GM23338 (cell line): ENCODE measurements around the gene APOL2. TPM values are rescaled to one million over a fixed set of nuclear protein-coding genes. Genes with fewer than 3 reads are reported as not detected.

Source experiments
- ATAC-seq: fragments of 200-7000 bp; cut with Tn5 transposase; 3 replicates; pipeline ENCODE4 v1.9.1; 2020
- DNase-seq: peaks from one replicate; pipeline ENCODE4 v3.0.0-alpha.2; 2015; ENCODE audit warnings: low spot score
- H2AFZ ChIP-seq: fragments of 200-600 bp; sonication (generic); 2 replicates; pipeline ENCODE4 v1.8.0; 2016; ENCODE audit warnings: antibody characterized with exemption, mild to moderate bottlenecking, moderate library complexity
- H3F3A ChIP-seq: fragments of 200-600 bp; sonication (generic); replicated peaks from 2 replicates; pipeline ENCODE4 v1.8.0; 2017; ENCODE audit warnings: antibody characterized with exemption, mixed run types, low read depth
- H3K27ac ChIP-seq: fragments of 200-600 bp; sonication (generic); 2 replicates; pipeline ENCODE4 v1.6.1; 2016; ENCODE audit warnings: low read depth
- H3K27me3 ChIP-seq: fragments of 200-600 bp; sonication (generic); 2 replicates; pipeline ENCODE4 v1.8.0; 2016; ENCODE audit warnings: mild to moderate bottlenecking, mixed run types, moderate library complexity; ENCODE audit not compliant: insufficient read depth
- H3K36me3 ChIP-seq: fragments of 200-600 bp; sonication (generic); 2 replicates; pipeline ENCODE4 v1.8.0; 2016; ENCODE audit warnings: mild to moderate bottlenecking; ENCODE audit not compliant: insufficient read depth
- H3K4me1 ChIP-seq: fragments of 200-600 bp; sonication (generic); 2 replicates; pipeline ENCODE4 v1.8.0; 2016; ENCODE audit warnings: mild to moderate bottlenecking, moderate library complexity; ENCODE audit not compliant: insufficient read depth
- H3K4me2 ChIP-seq: fragments of 200-600 bp; sonication (generic); 2 replicates; pipeline ENCODE4 v1.7.1; 2017; ENCODE audit warnings: mixed run types
- H3K4me3 ChIP-seq: fragments of 200-600 bp; sonication (generic); 2 replicates; pipeline ENCODE4 v1.6.1; 2016; ENCODE audit warnings: mixed run types
- H3K79me2 ChIP-seq: fragments of 200-600 bp; sonication (generic); replicated peaks from 2 replicates; pipeline ENCODE4 v1.8.0; 2017; ENCODE audit warnings: mild to moderate bottlenecking; ENCODE audit not compliant: insufficient read depth
- H3K9me2 ChIP-seq: fragments of 200-600 bp; sonication (generic); 2 replicates; pipeline ENCODE4 v1.8.0; 2017; ENCODE audit not compliant: insufficient read depth
- H4K20me1 ChIP-seq: fragments of 200-600 bp; sonication (generic); replicated peaks from 2 replicates; pipeline ENCODE4 v1.8.0; 2017; ENCODE audit warnings: mild to moderate bottlenecking; ENCODE audit not compliant: insufficient read depth
- H3K27ac Mint-ChIP-seq: 2 replicates; pipeline ENCODE4 v1.8.0; 2020; ENCODE audit warnings: inconsistent platforms, mild to moderate bottlenecking, moderate library complexity, mixed read lengths
- H3K27me3 Mint-ChIP-seq: 3 replicates; pipeline ENCODE4 v1.8.0; 2022; ENCODE audit warnings: low read depth, mild to moderate bottlenecking, moderate library complexity, mixed read lengths, inconsistent platforms; ENCODE audit not compliant: insufficient read depth, poor library complexity
- H3K36me3 Mint-ChIP-seq: 3 replicates; pipeline ENCODE4 v1.8.0; 2021; ENCODE audit warnings: low read depth, mild to moderate bottlenecking, inconsistent platforms, moderate library complexity, mixed read lengths
- H3K4me1 Mint-ChIP-seq: 3 replicates; pipeline ENCODE4 v1.8.0; 2020; ENCODE audit warnings: mild to moderate bottlenecking, inconsistent platforms, mixed read lengths
- H3K4me3 Mint-ChIP-seq: 3 replicates; pipeline ENCODE4 v1.8.0; 2021; ENCODE audit warnings: moderate library complexity, mild to moderate bottlenecking, inconsistent platforms, mixed read lengths
- H3K9me3 Mint-ChIP-seq: 3 replicates; pipeline ENCODE4 v1.8.0; 2020; ENCODE audit warnings: moderate library complexity, mild to moderate bottlenecking, inconsistent platforms, mixed read lengths
- CREB1 ChIP-seq: fragments of 250-450 bp; sonication (Bioruptor Pico); IDR thresholded peaks from 2 replicates; pipeline ENCODE4 v1.5.0; 2020; ENCODE audit warnings: low read depth, mild to moderate bottlenecking, moderate library complexity
- EZH2 ChIP-seq: fragments of 200-600 bp; sonication (generic); IDR thresholded peaks from one replicate; pipeline ENCODE4 v1.8.0; 2017; ENCODE audit warnings: antibody characterized with exemption, mild to moderate bottlenecking, low read depth; ENCODE audit not compliant: unreplicated experiment
- EZH2phosphoT487 ChIP-seq: fragments of 200-600 bp; sonication (generic); IDR thresholded peaks from one replicate; pipeline ENCODE4 v1.8.1; 2018; ENCODE audit warnings: antibody characterized with exemption; ENCODE audit not compliant: unreplicated experiment
- JUNB ChIP-seq: IDR thresholded peaks from one replicate; pipeline ENCODE4 v1.6.1; 2016; ENCODE audit warnings: antibody characterized with exemption; ENCODE audit not compliant: unreplicated experiment
- NANOG ChIP-seq: IDR thresholded peaks from 2 replicates; pipeline ENCODE4 v1.6.1; 2016; ENCODE audit warnings: antibody characterized with exemption, borderline replicate concordance
- POLR2AphosphoS5 ChIP-seq: IDR thresholded peaks from 2 replicates; pipeline ENCODE4 v1.6.1; 2016; ENCODE audit warnings: antibody characterized with exemption, low read depth
- STAT1 ChIP-seq: IDR thresholded peaks from one replicate; pipeline ENCODE4 v1.6.1; 2016; ENCODE audit warnings: antibody characterized with exemption; ENCODE audit not compliant: unreplicated experiment
- ZNF114 ChIP-seq: fragments of 250-450 bp; sonication (Bioruptor Pico); IDR thresholded peaks from 2 replicates; pipeline ENCODE4 v1.5.0; 2020; ENCODE audit warnings: mild to moderate bottlenecking, moderate library complexity
- ZNF331 ChIP-seq: fragments of 250-450 bp; sonication (Bioruptor Pico); IDR thresholded peaks from 2 replicates; pipeline ENCODE4 v1.5.0; 2020; ENCODE audit warnings: low read depth, mild to moderate bottlenecking, moderate library complexity
- polyA plus RNA-seq: library from polyadenylated mRNA; unstranded; fragments of >200 nt; fragmentation: Nextera tagmentation; extraction: Ambion mirVana; gene quantifications from 2 replicates; pipeline ENCODE4 v1.2.1, GENCODE V29; 2016
- total RNA-seq: library from RNA; depleted of rRNA; stranded (reverse); fragments of >200 nt; shearing (Covaris generic); gene quantifications from 2 replicates; pipeline ENCODE4 v1.2.3, GENCODE V29; 2014
- TF ChIP-seq, protein P1 (sequence below): IDR thresholded peaks from 2 replicates; pipeline ENCODE4 v1.6.1; 2016; ENCODE audit warnings: antibody characterized with exemption
- TF ChIP-seq, protein P2 (sequence below): fragments of 250-450 bp; sonication (Bioruptor Pico); IDR thresholded peaks from 2 replicates; pipeline ENCODE4 v1.5.0; 2020; ENCODE audit warnings: mild to moderate bottlenecking, moderate library complexity
- TF ChIP-seq, protein P3 (sequence below), 2 experiments: fragments of 200-600 bp in 1 of 2; sonication (generic) in 1 of 2; conservative IDR thresholded peaks; 2 replicates each; pipeline versions ENCODE4 v1.5.1 to v1.6.1; 2016 to 2017; ENCODE audit warnings: antibody characterized with exemption in 2 of 2, low read depth in 2 of 2, mild to moderate bottlenecking in 2 of 2, moderate library complexity in 1 of 2

The APOL2 gene
- total and polyA plus RNA-seq, 2 experiments from 2014 or later: 5.5 to 10.4 TPM

DNA sequence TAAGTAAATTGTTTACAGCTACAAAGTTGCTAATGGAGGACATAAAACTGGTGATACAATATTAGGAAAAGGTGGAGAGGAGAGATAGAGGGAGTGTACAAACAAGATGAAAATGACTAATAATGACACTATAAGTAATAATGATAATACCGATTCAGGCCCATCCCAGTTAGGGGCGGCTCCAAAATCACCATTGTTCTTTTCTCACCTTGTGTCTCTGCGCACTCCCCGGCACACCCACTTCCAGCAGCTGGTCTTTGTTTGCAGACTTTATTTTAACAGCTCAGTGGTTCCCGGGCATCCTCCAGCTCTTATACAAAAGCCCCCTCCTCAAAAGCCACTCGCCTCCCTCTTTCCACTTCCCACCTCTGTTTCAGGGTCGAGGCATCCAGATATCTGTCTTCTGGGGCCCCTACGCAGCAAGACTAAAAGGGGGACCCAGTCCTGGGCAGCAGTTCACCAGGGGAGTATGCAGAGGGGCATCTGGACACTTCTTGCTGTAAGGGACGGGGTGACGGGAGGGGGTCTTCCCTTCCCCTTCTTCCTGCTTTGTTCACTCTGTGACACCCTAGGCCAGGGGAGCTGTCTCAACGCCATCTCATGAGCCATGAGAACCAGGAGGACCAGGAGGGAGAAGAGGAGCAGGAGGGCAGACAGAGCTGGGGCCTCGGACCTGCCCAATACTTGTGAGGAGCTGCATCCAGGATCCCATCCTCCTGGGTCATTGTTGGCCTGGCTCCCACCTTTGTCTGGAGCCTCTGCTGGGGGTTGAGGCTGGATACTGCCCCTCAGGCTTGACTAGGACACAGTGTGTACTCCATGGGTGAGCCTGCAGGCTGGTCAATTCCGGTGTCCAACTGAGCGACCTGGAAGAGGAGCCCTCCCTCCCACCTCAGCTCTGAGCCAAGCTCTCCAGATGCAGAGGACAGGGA lies 2.7 kb downstream of the APOL2 start:
- no peak for ATAC-seq
- Histone ChIP-seq H3K4me1 (peaks cover 8% of the 10 kb centered on the region), H4K20me1 (no peaks in the 10 kb centered on the region), H3F3A (no peaks in the 10 kb centered on the region), H3K79me2 (no peaks in the 10 kb centered on the region; the same call in 1 of the 2 replicates), H3K27ac (no peak overlapping the region), H3K4me2 (no peak overlapping the region), H2AFZ (no peak overlapping the region), H3K9me2 (no peaks in the 10 kb centered on the region), H3K27me3 (no peaks in the 10 kb centered on the region), H3K4me3 (no peak overlapping the region), H3K36me3 (no peaks in the 10 kb centered on the region)
- peaks cover 14% of the 10 kb centered on the region for H3K27me3 Mint-ChIP-seq
- no peak for TF ChIP-seq ZNF114 (CRISPR knock-in tag)
- TF ChIP-seq, protein P1, sequence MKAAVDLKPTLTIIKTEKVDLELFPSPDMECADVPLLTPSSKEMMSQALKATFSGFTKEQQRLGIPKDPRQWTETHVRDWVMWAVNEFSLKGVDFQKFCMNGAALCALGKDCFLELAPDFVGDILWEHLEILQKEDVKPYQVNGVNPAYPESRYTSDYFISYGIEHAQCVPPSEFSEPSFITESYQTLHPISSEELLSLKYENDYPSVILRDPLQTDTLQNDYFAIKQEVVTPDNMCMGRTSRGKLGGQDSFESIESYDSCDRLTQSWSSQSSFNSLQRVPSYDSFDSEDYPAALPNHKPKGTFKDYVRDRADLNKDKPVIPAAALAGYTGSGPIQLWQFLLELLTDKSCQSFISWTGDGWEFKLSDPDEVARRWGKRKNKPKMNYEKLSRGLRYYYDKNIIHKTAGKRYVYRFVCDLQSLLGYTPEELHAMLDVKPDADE: no peak
- TF ChIP-seq EZH2: no peak
- TF ChIP-seq, protein P2, sequence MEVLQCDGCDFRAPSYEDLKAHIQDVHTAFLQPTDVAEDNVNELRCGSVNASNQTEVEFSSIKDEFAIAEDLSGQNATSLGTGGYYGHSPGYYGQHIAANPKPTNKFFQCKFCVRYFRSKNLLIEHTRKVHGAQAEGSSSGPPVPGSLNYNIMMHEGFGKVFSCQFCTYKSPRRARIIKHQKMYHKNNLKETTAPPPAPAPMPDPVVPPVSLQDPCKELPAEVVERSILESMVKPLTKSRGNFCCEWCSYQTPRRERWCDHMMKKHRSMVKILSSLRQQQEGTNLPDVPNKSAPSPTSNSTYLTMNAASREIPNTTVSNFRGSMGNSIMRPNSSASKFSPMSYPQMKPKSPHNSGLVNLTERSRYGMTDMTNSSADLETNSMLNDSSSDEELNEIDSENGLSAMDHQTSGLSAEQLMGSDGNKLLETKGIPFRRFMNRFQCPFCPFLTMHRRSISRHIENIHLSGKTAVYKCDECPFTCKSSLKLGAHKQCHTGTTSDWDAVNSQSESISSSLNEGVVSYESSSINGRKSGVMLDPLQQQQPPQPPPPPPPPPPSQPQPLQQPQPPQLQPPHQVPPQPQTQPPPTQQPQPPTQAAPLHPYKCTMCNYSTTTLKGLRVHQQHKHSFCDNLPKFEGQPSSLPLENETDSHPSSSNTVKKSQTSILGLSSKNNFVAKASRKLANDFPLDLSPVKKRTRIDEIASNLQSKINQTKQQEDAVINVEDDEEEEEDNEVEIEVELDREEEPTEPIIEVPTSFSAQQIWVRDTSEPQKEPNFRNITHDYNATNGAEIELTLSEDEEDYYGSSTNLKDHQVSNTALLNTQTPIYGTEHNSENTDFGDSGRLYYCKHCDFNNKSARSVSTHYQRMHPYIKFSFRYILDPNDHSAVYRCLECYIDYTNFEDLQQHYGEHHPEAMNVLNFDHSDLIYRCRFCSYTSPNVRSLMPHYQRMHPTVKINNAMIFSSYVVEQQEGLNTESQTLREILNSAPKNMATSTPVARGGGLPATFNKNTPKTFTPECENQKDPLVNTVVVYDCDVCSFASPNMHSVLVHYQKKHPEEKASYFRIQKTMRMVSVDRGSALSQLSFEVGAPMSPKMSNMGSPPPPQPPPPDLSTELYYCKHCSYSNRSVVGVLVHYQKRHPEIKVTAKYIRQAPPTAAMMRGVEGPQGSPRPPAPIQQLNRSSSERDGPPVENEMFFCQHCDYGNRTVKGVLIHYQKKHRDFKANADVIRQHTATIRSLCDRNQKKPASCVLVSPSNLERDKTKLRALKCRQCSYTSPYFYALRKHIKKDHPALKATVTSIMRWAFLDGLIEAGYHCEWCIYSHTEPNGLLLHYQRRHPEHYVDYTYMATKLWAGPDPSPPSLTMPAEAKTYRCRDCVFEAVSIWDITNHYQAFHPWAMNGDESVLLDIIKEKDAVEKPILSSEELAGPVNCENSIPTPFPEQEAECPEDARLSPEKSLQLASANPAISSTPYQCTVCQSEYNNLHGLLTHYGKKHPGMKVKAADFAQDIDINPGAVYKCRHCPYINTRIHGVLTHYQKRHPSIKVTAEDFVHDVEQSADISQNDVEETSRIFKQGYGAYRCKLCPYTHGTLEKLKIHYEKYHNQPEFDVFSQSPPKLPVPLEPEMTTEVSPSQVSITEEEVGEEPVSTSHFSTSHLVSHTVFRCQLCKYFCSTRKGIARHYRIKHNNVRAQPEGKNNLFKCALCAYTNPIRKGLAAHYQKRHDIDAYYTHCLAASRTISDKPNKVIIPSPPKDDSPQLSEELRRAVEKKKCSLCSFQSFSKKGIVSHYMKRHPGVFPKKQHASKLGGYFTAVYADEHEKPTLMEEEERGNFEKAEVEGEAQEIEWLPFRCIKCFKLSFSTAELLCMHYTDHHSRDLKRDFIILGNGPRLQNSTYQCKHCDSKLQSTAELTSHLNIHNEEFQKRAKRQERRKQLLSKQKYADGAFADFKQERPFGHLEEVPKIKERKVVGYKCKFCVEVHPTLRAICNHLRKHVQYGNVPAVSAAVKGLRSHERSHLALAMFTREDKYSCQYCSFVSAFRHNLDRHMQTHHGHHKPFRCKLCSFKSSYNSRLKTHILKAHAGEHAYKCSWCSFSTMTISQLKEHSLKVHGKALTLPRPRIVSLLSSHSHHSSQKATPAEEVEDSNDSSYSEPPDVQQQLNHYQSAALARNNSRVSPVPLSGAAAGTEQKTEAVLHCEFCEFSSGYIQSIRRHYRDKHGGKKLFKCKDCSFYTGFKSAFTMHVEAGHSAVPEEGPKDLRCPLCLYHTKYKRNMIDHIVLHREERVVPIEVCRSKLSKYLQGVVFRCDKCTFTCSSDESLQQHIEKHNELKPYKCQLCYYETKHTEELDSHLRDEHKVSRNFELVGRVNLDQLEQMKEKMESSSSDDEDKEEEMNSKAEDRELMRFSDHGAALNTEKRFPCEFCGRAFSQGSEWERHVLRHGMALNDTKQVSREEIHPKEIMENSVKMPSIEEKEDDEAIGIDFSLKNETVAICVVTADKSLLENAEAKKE (CRISPR knock-in tag): no peak
- no peak for TF ChIP-seq POLR2AphosphoS5
- TF ChIP-seq ZNF331 (CRISPR knock-in tag): no peak
- no peak for TF ChIP-seq JUNB
- no peak for TF ChIP-seq NANOG
- no peak for TF ChIP-seq STAT1
- TF ChIP-seq CREB1 (CRISPR knock-in tag): no peak
- TF ChIP-seq, protein P3, sequence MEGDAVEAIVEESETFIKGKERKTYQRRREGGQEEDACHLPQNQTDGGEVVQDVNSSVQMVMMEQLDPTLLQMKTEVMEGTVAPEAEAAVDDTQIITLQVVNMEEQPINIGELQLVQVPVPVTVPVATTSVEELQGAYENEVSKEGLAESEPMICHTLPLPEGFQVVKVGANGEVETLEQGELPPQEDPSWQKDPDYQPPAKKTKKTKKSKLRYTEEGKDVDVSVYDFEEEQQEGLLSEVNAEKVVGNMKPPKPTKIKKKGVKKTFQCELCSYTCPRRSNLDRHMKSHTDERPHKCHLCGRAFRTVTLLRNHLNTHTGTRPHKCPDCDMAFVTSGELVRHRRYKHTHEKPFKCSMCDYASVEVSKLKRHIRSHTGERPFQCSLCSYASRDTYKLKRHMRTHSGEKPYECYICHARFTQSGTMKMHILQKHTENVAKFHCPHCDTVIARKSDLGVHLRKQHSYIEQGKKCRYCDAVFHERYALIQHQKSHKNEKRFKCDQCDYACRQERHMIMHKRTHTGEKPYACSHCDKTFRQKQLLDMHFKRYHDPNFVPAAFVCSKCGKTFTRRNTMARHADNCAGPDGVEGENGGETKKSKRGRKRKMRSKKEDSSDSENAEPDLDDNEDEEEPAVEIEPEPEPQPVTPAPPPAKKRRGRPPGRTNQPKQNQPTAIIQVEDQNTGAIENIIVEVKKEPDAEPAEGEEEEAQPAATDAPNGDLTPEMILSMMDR (conservative IDR thresholded peaks at IDR 0.05; ENCODE audit: low read depth in 2 of 2): no peak
- no peak for TF ChIP-seq EZH2phosphoT487
- no peak overlapping the region for H3K4me3 Mint-ChIP-seq
- peaks cover 4% of the 10 kb centered on the region for H3K9me3 Mint-ChIP-seq
- peaks cover 22% of the 10 kb centered on the region for H3K4me1 Mint-ChIP-seq
- no peak overlapping the region; the same call in 1 of the 2 replicates for H3K27ac Mint-ChIP-seq
- peaks cover 16% of the 10 kb centered on the region for H3K36me3 Mint-ChIP-seq
- DNase-seq: no peak
